Measurements from ENCODE around the gene APOF.
"Not testable (repeated sequence)": the region's sequence is repeated elsewhere in the genome, so short reads cannot be mapped to it uniquely, and the experiment has no call there.

Gene APOF

DNA sequence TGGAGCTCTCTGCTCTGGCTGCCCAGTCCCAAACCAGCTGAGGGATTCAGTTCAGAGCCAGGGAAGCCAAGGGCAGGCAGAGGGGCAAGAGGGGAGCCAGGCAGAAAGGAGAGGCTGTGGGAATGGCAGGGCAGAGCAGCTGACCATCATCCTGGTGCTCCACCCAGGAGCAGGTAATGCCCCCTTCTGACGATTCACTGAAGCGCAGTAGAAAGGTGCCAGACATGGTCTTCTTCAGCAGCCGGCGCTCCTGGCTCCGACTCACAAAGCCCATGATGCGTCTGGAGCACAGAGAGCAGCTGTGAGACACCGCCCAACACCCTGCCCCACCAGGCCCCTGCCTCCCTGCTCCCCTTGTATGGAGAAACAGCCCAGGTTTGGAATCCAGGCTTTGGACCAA lies 16.0 kb downstream of the APOF start:
- Histone ChIP-seq H3K27ac (ENCODE audit: low read depth in 2 of 2, low read length in 2 of 2) (no peak overlapping the region), H3K9me3 (ENCODE audit: control insufficient read depth in 2 of 2, low read length in 2 of 2) (no peaks in the 10 kb centered on the region), H3K4me3 (ENCODE audit: low read length in 2 of 2) (no peak overlapping the region), H3K4me1 (ENCODE audit: control insufficient read depth in 2 of 2, insufficient read depth in 2 of 2, low read length in 2 of 2) (no peaks in the 10 kb centered on the region), H3K36me3 (ENCODE audit: control insufficient read depth in 2 of 2, insufficient read depth in 2 of 2, low read length in 2 of 2) (peaks cover 63 to 75% of the 10 kb centered on the region in 2 donors), H3K27me3 (ENCODE audit: control insufficient read depth in 2 of 2, insufficient read depth in 2 of 2, low read length in 2 of 2) (no peaks in the 10 kb centered on the region), H3K9ac (ENCODE audit: low read depth in 1 of 2, low read length in 2 of 2) (no peak overlapping the region)

DNA sequence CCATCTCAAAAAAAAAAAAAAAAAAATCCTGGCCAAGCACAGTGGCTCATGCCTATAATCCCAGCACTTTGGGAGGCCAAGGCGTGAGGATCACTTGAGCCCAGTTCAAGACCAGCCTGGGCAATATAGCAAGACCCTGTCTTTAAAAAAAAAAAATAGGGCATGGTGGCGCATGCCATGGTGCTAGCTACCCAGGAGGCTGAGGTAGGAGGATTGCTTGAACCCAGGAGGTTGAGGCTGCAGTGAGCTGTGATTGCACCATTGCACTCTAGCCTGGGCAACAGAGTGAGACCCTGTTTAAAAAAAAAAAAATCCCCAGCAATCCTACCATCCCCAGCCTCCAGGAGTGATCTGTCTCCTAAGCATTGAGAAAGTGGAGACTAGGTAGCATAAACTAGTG lies 20.4 kb downstream of the APOF start:
- H3K27ac ChIP-seq (ENCODE audit: low read depth in 2 of 2, low read length in 2 of 2); H3K27me3 ChIP-seq (ENCODE audit: control insufficient read depth in 2 of 2, insufficient read depth in 2 of 2, low read length in 2 of 2); H3K4me3 ChIP-seq (ENCODE audit: low read length in 2 of 2); H3K9ac ChIP-seq (ENCODE audit: low read depth in 1 of 2, low read length in 2 of 2); H3K4me1 ChIP-seq (ENCODE audit: control insufficient read depth in 2 of 2, insufficient read depth in 2 of 2, low read length in 2 of 2); H3K9me3 ChIP-seq (ENCODE audit: control insufficient read depth in 2 of 2, low read length in 2 of 2): not testable (repeated sequence)
- H3K36me3 ChIP-seq (ENCODE audit: control insufficient read depth in 2 of 2, insufficient read depth in 2 of 2, low read length in 2 of 2): peaks cover 31 to 36% of the 10 kb centered on the region in 2 donors

DNA sequence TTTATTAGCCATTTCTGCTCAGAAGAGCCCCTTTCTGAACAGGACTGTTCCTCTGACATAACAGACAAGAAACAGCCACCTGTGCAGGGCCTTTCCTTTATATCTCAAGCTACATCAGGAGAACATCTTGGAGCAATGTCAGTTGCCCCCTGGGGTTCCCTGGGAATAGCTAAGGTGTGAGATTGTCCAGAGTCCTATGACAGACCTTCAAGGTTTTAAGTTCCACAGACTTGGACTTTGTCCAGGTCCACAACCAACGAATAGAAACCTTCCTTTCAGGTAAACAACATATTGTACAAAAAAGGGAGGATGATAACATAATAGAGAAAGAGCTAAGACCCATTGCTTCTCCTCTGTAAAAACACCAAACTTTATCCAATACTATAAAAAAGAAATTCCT lies 21.0 kb downstream of the APOF start:
- Histone ChIP-seq H3K9me3 (ENCODE audit: control insufficient read depth in 2 of 2, low read length in 2 of 2) (no peaks in the 10 kb centered on the region), H3K4me3 (ENCODE audit: low read length in 2 of 2) (no peak overlapping the region), H3K36me3 (ENCODE audit: control insufficient read depth in 2 of 2, insufficient read depth in 2 of 2, low read length in 2 of 2) (peaks cover 28 to 29% of the 10 kb centered on the region in 2 donors), H3K27ac (ENCODE audit: low read depth in 2 of 2, low read length in 2 of 2) (no peak overlapping the region), H3K27me3 (ENCODE audit: control insufficient read depth in 2 of 2, insufficient read depth in 2 of 2, low read length in 2 of 2) (no peaks in the 10 kb centered on the region), H3K9ac (ENCODE audit: low read depth in 1 of 2, low read length in 2 of 2) (no peak overlapping the region), H3K4me1 (ENCODE audit: control insufficient read depth in 2 of 2, insufficient read depth in 2 of 2, low read length in 2 of 2) (no peaks in the 10 kb centered on the region)

- Histone ChIP-seq H3K9ac (ENCODE audit: low read depth in 1 of 2, low read length in 2 of 2) (peak overlapping the region in 1 of 2 donors; percentile 3), H3K27me3 (ENCODE audit: control insufficient read depth in 2 of 2, insufficient read depth in 2 of 2, low read length in 2 of 2) (no peaks in the 10 kb centered on the region), H3K4me3 (ENCODE audit: low read length in 2 of 2) (peak overlapping the region; percentile 33 to 40), H3K36me3 (ENCODE audit: control insufficient read depth in 2 of 2, insufficient read depth in 2 of 2, low read length in 2 of 2) (peaks cover 15 to 16% of the 10 kb centered on the region in 2 donors), H3K4me1 (ENCODE audit: control insufficient read depth in 2 of 2, insufficient read depth in 2 of 2, low read length in 2 of 2) (peaks cover 3 to 7% of the 10 kb centered on the region in 2 donors), H3K27ac (ENCODE audit: low read depth in 2 of 2, low read length in 2 of 2) (peak overlapping the region; percentile 38 to 60), H3K9me3 (ENCODE audit: control insufficient read depth in 2 of 2, low read length in 2 of 2) (no peaks in the 10 kb centered on the region)
Observed at GRCh38 chr12:56339158-56339422, 23.6 kb downstream of the APOF start.

- peak within 1 kb of the TSS in 1 of 2 donors; percentile 3 for H3K9ac ChIP-seq (ENCODE audit: low read depth in 1 of 2, low read length in 2 of 2)
- no peaks in the 10 kb centered on the region for H3K27me3 ChIP-seq (ENCODE audit: control insufficient read depth in 2 of 2, insufficient read depth in 2 of 2, low read length in 2 of 2)
- peak within 1 kb of the TSS; percentile 33 to 40 for H3K4me3 ChIP-seq (ENCODE audit: low read length in 2 of 2)
- peaks cover 3 to 7% of the 10 kb centered on the region in 2 donors for H3K4me1 ChIP-seq (ENCODE audit: control insufficient read depth in 2 of 2, insufficient read depth in 2 of 2, low read length in 2 of 2)
- H3K36me3 ChIP-seq (ENCODE audit: control insufficient read depth in 2 of 2, insufficient read depth in 2 of 2, low read length in 2 of 2): peaks cover 9 to 10% of the 10 kb centered on the region in 2 donors
- no peaks in the 10 kb centered on the region for H3K9me3 ChIP-seq (ENCODE audit: control insufficient read depth in 2 of 2, low read length in 2 of 2)
- peak within 1 kb of the TSS; percentile 38 to 60 for H3K27ac ChIP-seq (ENCODE audit: low read depth in 2 of 2, low read length in 2 of 2)
Observed at GRCh38 chr12:56338308-56339157, 24.1 kb downstream of the APOF start, which contains the start of gene IL23A. Gene IL23A, plus strand, starts transcription at chr12:56338884. Its CDS starts 161 bp downstream, at chr12:56339045.

- Histone ChIP-seq H3K9ac (ENCODE audit: low read depth in 1 of 2, low read length in 2 of 2) (no peak overlapping the region), H3K9me3 (ENCODE audit: control insufficient read depth in 2 of 2, low read length in 2 of 2) (no peaks in the 10 kb centered on the region)
Observed at GRCh38 chr12:56337753-56338251, 24.9 kb downstream of the APOF start.

DNA sequence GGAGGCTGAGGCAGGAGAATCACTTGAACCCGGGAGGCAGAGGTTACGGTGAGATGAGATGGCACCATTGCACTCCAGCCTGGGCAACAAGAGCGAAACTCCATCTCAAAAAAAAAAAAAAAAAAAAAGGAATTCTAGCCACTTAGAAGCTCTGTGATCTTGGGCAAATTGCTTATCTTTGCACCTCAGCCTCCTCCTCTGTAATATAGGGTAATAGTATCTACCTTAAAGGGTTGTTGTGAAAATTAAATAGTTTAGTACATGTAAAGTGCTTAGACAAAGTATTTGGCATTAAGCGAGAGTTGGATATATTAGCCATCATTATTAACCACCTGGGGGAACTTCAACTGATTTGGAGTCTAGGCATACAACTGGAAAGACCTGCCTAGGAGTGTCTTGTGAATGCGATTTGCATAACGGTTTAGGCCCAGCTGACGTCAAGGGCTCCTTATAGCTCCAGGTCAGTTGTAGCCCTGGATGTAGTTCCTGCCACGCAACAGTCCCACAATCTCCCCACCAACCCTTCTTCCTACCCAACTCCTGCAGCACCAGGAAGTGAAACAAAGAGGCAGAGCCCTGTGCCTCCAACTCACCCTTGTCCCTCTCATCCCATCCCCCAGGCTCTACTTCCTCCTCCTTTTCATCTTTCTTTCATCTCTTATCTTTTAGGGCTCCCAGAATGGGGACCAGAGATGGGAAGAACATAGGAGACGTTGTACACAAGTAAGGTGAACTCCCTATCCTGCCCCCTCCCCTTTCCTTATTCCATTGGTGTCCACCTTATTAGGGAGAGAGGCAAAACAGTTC lies 26.1 kb downstream of the APOF start:
- Histone ChIP-seq H3K27ac (ENCODE audit: low read depth in 2 of 2, low read length in 2 of 2) (no peak overlapping the region), H3K4me1 (ENCODE audit: control insufficient read depth in 2 of 2, insufficient read depth in 2 of 2, low read length in 2 of 2) (peaks cover 6 to 11% of the 10 kb centered on the region in 2 donors), H3K27me3 (ENCODE audit: control insufficient read depth in 2 of 2, insufficient read depth in 2 of 2, low read length in 2 of 2) (no peaks in the 10 kb centered on the region), H3K9me3 (ENCODE audit: control insufficient read depth in 2 of 2, low read length in 2 of 2) (no peaks in the 10 kb centered on the region), H3K36me3 (ENCODE audit: control insufficient read depth in 2 of 2, insufficient read depth in 2 of 2, low read length in 2 of 2) (no peaks in the 10 kb centered on the region), H3K4me3 (ENCODE audit: low read length in 2 of 2) (no peak overlapping the region), H3K9ac (ENCODE audit: low read depth in 1 of 2, low read length in 2 of 2) (no peak overlapping the region)

More at GRCh38 chr12:56337753-56338251, 24.9 kb downstream of the APOF start:
- H3K4me3 ChIP-seq (ENCODE audit: low read length in 2 of 2): no peak overlapping the region
- no peaks in the 10 kb centered on the region for H3K27me3 ChIP-seq (ENCODE audit: control insufficient read depth in 2 of 2, insufficient read depth in 2 of 2, low read length in 2 of 2)
- peaks cover 2 to 3% of the 10 kb centered on the region in 2 donors for H3K36me3 ChIP-seq (ENCODE audit: control insufficient read depth in 2 of 2, insufficient read depth in 2 of 2, low read length in 2 of 2)
- H3K4me1 ChIP-seq (ENCODE audit: control insufficient read depth in 2 of 2, insufficient read depth in 2 of 2, low read length in 2 of 2): peaks cover 6 to 9% of the 10 kb centered on the region in 2 donors
- H3K27ac ChIP-seq (ENCODE audit: low read depth in 2 of 2, low read length in 2 of 2): no peak overlapping the region

DNA sequence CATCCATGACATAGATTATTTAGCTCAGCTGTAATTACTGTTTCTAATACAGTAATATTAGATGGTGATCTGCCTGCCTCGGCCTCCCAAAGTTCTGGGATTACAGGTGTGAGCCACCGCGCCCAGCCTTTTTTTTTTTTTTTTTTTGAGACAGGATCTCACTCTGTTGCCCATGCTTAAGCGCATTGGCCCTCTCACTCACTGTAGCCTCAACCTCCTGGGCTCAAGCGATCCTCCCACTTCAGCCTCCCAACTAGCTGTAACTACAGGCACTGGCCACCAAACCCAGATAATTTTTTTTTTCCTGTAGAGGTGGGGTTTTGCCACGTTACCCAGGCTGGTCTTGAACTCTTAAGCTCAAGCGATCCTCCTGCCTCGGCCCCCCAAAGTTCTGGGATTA lies 27.1 kb downstream of the APOF start:
- not testable (repeated sequence) for H3K9me3 ChIP-seq (ENCODE audit: control insufficient read depth in 2 of 2, low read length in 2 of 2); H3K4me3 ChIP-seq (ENCODE audit: low read length in 2 of 2); H3K36me3 ChIP-seq (ENCODE audit: control insufficient read depth in 2 of 2, insufficient read depth in 2 of 2, low read length in 2 of 2); H3K9ac ChIP-seq (ENCODE audit: low read depth in 1 of 2, low read length in 2 of 2); H3K27me3 ChIP-seq (ENCODE audit: control insufficient read depth in 2 of 2, insufficient read depth in 2 of 2, low read length in 2 of 2); H3K27ac ChIP-seq (ENCODE audit: low read depth in 2 of 2, low read length in 2 of 2)
- H3K4me1 ChIP-seq (ENCODE audit: control insufficient read depth in 2 of 2, insufficient read depth in 2 of 2, low read length in 2 of 2): peaks cover 6 to 11% of the 10 kb centered on the region in 2 donors

DNA sequence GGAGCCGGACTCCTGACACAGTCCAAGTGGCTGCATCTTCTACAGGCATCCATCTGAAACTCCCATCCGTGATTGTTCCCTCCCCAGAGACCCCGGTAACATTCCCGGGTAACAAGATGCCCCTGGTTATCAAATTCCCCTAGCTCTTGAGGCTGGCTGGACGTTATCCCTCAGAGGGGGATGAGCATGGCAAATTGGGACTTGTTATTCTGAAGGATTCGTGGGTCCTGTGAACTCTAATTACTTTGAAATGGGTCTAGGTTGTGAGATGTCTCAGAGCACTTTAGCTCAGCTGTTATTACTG lies 28.2 kb downstream of the APOF start:
- no peaks in the 10 kb centered on the region for H3K36me3 ChIP-seq (ENCODE audit: control insufficient read depth in 2 of 2, insufficient read depth in 2 of 2, low read length in 2 of 2)
- peaks cover 6 to 11% of the 10 kb centered on the region in 2 donors for H3K4me1 ChIP-seq (ENCODE audit: control insufficient read depth in 2 of 2, insufficient read depth in 2 of 2, low read length in 2 of 2)
- no peaks in the 10 kb centered on the region for H3K27me3 ChIP-seq (ENCODE audit: control insufficient read depth in 2 of 2, insufficient read depth in 2 of 2, low read length in 2 of 2)
- H3K4me3 ChIP-seq (ENCODE audit: low read length in 2 of 2): peak overlapping the region; percentile 74 to 93
- no peaks in the 10 kb centered on the region for H3K9me3 ChIP-seq (ENCODE audit: control insufficient read depth in 2 of 2, low read length in 2 of 2)
- peak overlapping the region; percentile 87 to 88 for H3K9ac ChIP-seq (ENCODE audit: low read depth in 1 of 2, low read length in 2 of 2)
- peak overlapping the region; percentile 93 to 95 for H3K27ac ChIP-seq (ENCODE audit: low read depth in 2 of 2, low read length in 2 of 2)
